ENCODE data around the gene AP3B1.

Gene AP3B1

DNA sequence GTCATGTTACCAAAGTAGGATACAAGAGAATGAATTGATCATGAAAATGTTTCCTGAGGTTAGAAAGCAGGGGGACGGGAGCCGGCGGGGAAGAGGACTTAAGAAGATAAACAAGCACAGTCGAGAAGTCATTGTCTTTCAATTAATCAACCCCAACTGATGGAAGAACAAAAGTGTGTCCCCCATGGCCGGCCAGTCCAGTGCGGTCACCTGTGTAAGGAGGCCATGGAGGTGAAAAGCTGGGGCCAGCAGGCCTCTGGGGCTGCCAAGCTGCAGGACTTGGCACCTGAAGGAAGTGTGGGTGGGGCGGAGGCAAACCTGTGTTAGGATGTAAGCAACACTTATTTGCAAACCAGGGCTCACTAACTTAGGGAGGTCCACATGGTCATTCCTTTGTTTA, 295.1 kb downstream of the AP3B1 start:
- no peak for DNase-seq

DNA sequence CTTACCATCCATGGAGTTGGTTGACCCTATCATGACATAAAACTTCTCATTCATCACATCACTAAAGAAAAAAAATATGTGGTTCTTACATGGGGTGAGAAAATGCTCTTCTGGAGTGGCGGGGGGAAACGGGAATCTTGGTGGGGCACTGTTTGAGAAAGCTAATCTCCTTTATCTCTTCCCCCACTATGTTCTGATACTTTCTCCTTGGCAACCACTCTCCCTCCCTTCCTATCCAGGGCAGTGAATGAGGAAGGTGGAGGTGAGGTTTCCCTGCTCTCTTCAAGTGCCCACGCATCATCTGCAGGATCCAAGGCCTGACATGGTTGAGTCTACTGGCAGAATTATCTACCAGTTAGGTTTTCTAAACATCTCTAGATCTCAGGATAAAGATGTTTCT, 297.6 kb downstream of the AP3B1 start:
- DNase-seq = no peak

DNA sequence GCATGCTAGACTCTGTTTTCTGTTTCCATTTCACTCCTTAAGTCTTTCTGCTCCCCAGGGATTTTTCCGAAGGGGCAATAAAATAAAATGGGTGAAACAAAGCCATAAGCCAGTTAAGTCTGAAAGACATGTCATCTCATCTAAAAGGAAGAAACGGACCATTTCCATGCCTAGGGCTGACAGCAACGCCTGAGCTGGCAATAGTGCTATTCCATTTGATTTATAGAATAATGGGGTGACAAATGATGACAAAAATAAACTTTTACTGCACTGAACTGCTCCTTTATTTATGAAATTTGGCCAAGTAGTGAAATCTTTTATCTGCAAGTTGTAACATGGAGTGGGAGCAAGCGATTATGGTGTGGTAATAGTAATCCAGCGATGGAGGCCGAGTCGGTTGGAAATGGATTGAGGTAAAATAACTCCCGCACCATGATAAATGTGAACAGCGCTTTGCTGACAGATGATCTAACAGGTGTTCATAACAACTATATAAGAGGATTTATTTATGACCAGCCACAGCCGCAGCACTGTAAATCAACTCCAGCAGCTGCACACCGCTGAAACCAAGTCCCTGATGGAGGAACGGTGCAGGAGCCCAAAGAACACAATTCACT, 298.6 kb downstream of the AP3B1 start:
- DNase-seq = no peak

DNA sequence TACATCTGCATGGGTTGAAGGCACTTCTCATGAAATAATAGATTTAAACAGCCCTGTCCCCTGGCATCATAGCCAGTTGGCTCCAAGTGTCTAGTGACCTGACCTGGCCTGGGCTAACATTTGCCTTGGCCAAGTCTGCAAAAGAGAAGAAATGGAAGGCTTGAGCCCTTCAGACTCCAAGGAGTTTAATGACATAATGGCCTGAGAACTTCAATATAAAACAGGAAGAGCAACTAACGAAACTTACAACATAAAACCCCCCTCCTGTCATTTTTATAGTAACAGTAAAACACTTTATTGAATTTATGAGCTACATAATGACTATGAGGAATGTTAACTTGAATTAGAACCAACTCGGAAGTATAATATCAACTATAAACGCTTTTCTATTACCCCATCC, 299.6 kb downstream of the AP3B1 start:
- DNase-seq = no peak

DNA sequence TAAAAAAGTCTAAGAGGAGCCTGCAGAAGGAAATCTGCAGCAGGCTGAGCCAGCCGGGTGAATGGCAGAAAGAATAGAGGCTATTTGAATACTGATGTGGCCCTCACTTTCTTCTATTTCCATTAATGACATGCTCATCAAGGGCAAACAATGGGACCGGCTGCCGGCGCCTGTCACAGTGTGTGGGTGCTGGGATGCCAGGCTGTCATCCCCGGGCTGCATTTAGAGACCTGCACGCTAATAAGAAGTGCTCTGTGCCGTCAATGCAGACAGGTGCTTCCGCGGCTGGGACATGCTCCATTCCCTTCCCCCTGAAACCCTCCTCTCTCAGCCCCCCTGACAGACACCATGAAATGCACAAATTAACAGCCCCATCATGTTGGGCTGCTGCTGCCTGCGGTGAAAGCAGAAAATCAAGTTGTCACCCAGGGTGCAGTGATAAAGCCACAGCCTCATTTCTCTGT, 300.6 kb downstream of the AP3B1 start:
- DNase-seq = no peak

DNA sequence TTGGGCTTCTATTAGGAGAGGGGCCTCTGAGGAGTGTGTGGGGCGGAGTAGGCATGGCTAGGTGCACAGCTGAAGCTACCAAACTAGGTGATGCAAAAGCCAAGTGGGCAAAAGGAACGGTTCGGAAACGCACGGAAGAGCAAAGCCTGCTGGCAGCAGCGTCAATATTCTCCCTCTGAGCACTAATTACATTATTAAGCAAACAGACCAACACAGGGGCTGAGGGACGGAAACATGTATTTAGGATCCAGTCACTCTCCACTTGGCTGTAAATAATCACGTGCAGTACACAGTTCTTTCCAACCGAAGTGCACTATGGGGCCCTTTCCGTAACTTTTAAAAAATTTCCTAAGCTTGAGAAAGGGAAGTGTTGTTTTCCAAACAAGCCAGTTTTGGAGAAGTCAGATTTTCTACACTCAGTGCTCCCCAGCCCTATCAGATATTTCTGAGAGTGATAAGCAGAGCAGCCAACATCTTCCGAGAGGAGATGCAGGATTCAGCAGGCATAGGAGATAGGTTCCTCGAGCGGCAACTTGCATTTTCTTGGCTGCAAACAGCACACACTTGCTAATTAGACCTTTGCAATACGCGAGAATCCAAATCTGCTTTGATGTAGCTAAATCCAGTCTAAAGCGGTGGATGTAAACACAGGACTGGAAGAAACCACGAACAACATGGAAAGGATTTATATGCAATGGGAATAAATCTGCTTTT, 301.2 kb downstream of the AP3B1 start:
- DNase-seq = no peak

DNA sequence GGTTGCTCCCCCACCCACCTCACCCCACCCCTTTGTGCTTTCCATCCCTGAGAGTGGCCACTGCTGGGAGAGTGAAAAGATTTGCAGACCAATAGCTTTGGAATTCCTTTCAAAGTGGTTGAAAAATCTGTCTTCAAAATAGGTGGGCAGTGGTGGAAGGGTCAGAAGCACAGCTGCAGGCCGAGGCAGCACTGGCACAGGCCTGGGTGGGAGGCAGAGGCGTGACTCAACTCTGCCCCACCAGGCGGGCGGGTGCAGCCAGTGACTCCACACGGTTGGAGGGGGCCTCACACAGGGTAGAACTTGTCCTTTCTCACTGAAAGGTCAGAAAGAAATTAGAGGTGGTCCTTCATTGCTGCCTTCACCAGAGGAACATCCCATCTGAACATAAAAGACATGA, 303.4 kb downstream of the AP3B1 start:
- DNase-seq = no peak

DNA sequence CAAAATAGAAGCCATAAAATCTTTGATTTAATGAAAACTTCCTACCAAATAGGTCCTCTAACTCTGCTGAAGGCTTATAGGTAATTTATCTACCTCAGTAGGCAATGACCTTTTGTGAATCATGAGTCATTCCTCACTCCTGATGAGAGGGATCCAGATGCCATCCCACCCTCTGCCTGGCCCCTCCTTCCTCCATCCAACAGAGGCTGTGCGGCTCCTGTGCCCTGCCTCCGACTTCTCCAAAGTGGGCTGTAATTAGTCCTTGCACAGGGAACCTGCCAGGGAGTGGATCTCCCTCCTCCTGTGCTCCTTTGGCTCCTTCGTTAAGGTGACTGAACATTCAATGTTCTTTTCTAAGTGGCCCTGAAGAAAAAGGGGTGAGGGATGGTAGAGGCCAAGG, 304.5 kb downstream of the AP3B1 start:
- no peak for DNase-seq

DNA sequence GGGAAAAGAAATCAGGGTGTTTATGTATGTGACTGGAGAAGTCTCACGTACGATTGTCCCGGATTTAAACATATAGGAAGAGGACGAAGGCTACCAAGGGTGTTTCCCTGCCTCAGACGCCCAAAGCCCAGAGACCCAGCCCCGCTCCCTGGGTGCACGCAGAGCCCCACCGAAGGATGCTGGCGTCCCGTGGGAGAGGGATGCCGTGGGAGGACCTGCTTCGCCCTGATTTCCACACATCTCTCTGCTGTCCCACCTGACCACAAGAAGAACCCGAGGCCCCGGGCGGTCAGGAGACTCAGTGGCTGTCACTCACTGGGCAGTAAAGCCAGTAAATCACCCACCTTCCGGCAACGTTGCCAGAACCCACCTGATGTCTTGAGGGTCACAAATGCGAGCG, 306.5 kb downstream of the AP3B1 start:
- no peak for DNase-seq

DNA sequence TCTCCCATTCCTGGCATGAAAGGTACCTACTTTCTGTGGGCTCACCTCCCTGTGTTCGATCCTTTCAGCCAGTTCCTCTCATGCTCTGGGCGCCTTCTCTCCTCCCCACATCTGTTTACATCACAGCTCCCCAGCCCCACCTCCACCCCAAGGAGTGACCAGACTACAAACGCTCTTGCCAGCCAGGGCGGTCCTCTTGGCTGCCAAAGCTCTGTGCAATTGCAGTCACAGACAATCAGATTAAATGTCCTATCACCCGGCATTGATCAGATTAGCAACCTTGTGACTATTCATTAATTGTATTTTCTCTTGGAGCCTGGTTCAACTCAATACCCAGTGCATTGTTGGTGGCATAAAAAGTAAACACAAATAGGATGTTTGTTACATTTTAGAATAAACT, 307.2 kb downstream of the AP3B1 start:
- no peak for DNase-seq

DNA sequence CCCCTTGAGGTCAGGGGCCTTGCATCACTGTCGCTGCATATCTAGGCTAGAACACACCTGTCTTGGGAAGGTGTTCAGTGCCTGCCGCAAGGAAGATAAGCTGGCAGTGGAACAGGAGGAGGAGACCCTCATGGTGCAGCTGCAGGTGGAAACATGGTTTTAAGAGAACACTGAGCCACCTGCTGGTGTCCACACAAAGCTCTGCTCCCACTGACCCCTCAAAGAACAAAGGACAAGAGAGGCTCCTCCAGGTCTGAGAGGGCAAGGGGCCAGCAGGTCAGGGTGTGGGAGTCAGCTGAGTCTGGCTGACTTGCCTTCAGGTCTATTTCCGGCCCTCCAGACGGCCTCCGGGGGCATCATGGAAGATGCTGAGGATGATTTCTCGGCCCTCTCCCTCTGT, 308.2 kb downstream of the AP3B1 start:
- DNase-seq = no peak

DNA sequence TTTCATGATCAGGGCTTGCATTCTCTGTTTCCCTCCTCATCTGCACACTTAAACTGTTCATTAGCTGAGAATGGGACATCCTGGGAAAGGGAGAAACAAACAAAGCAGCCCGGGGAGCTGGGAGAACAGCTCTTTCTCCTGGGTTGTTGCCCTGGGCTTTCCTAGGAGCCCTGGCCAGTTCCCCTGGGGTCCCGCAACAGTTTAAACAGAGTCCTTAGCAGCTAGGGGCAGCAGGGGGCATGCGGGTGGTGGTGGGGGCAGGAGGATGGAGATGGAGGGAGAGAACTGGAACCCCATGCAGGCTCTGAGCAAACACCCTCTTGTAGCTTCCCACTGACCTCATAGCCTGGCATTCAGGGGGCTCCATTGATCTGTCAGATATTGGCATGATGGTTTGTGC, 309.3 kb downstream of the AP3B1 start:
- no peak for DNase-seq

DNA sequence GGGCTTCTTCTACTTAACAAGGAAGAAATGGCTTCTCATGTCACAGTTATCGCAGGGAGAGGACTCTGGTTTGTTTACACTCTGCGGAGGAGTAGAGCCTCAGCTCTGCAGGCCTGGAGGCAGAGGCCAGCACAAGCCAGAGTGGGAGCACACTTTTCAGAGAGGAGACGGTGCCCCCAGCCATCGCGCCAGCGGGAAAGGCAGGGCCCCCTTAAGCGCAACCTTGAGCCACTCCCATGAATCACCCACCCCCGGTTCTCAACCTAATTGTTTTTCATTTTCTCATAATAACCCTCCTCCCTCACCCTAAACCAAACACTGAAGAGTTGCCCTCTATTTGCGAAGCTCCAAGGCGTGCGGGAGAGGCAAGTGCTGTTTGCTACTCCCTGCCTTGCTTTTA, 309.9 kb downstream of the AP3B1 start:
- DNase-seq = no peak

DNA sequence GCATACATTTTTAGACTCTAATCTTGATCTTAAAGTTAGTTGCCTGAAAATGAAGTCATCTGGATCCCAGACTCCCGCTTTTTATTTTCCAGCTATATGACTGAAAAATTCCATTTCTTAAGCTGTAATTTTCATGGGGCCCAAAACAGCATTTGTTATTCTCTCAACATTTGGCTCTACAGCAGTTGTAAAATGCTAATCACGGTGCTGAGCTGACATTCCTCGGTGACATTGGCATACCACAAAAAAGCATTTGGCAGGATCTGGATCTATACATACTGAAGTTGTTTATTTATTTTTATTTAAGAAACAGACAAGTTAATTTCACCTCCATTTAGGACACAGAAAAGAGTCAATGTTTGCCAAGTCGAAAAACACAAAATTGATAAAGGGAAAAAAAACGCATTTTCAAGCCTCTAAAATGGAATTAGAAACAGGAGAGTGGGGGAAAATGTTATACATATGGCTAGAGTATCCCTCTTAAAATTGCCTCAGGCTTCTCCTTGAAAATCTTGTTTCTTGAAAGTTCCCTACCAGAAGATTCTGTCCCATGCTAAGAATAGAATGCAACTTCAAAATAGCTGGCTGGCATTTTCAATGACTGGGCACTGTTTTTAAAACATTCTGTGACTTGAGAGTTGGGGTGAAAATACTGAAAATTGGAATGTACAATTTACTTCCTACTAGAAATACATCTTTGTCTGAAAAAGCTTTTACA, 310.9 kb downstream of the AP3B1 start:
- DNase-seq = no peak

DNA sequence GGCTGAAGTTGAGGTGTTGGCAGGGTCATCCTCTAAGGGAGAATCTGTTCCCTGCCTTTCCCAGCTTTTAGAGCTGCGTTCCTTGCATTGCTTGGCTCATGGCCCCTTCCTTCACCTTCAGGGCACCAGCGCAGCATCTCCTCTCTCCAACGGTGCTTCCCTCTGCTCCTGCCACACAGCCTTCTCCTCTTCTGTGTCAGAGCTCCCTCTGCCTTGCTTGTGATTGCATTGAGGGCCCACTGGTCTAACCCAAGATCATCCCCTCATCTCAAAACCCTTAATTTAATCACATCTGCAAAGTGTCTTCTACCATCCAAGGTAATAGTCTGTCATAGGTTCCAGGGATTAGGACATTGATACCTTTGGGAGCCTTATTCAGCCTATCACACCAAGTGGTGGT, 312.7 kb downstream of the AP3B1 start:
- no peak for DNase-seq

DNA sequence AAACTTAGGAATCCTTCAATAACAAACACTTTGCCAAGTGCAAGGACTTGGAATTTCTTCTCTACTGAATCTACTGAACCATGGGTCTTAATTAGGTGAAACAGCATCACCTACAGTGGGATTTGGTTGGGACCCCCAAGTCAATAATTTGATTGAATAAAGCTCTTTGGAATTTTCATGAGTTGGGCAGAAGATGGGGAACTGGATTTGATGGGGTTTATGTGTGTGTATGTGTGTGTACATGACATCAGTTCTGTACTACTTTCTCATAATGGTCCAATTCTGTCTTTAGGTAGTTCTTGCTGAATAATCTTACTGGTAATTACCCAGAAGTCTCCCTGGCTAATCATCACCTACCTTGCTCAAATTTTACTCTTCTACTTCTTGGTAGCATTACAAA, 319.9 kb downstream of the AP3B1 start:
- no peak for DNase-seq

DNA sequence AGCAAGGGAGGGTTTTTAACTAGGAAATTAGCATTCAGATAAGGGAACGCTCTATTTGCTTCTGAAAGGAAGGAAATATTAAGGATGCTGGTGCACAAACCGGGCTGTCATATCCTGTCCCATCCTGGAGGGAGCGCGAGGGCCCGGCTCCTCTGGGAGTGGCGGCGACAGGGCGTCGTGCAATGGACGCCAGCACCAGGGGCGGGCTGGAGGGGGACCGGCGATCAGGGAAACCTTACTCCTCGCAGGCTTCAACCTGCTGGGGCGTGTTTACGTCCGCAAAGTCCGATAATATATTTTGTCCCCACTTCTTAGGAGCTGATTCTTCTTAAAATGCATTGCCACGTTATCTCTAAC, 321.3 kb downstream of the AP3B1 start:
- no peak for DNase-seq

DNA sequence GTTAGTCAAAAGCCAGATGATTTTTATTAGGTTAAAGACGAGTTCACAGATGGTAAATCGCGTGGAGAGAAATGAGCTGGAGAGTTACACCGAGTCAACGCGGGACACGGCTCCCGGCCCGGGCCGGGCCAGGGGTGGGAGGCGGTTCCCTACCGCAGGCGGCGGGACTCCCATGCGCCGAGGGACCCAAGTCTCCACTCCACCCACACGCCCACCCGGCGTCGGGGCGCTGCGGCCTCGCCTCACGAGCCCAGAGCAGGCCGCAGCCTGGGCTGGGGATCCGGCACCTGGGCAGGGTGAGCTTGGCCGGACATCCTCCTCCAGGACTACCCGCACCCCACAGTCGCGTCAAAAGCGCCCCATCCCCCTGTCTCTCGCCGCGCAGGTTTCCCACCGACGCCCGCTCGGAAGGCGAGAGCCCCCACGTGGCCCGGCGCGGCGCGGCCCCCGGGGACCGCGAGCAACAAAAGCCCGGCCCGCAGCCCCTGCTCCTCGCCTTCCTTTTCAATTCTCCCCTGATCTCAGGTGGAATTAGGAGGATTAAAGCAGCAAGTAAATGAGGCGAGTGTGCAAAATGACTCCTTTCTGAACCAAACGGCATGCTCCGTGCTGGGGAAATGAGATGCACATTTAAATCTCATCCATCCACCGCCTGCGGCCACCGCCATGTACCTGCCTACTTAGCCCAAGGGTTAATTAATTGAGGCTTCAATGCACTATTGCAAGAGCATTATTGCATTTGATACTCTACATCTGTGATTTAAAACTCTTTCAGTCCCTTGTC, 321.8 kb downstream of the AP3B1 start:
- DNase-seq = no peak

DNA sequence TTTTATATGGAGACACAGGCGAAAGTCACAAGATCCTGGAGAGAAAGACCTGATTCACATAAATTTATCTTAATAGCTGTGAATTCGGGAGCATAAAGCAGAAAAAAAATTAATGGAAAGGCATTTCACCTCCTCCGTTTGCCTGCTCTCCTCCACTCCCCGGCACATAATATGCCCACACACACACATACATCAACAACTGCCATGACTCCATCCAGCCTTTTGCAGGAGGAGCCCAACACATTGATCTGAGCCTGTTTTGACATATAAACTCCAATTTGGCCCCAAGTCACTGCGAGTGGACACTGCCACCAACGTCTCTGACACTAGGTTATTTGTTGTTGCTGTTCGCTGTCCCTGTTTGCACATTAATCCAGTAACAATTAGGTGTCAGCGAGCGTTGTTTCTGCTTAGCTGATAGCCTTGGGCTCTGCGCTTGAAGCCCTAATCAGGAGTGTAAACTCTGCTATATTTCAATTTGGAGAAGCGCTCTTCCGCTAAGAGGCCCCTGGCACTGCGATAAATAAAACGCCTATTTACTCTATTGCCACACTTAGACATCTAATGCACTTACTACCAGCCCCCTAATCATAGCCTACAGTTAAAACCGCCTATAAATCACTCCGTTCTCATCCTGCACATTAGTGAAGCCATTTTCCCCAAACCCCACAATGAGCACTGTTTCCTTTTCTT, 322.6 kb downstream of the AP3B1 start:
- DNase-seq = no peak

DNA sequence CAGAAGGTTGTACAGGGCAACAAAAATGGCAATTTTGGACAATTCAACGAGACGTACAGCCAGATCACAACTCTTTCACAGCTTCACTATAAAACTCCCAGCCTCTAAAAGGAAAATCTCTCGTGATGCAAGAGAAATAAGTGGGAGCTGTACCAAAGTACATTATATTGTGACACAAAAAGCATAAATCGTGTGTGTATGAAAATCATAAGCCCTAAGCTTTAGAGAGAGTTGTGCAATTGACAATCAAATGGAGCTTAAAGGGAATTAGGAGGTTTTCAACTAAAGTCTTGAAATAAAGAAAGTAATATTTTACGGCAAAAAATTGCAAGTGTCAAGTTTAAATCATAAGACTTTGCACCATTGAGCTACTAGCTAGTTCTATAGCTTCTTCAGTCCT, 323.6 kb downstream of the AP3B1 start:
- no peak for DNase-seq

DNA sequence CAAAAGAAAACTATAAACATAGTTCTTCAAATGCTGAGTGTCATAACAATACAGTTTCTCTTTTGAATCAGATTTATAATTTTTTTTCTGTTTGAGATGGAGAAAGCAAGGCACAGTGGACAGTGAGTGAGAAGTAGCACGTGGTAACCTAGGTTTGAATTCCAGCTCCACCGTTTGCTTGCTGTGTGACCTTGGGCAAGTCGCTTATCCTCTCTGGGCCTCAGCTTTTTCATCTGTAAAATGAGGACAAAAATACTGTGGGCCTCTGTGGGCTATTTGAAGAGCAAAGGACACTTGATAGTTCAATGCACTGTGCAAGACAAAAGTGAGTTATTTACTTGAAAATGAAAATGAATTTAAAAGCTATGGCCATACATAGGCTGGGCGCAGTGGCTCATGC, 330.7 kb downstream of the AP3B1 start:
- no peak for DNase-seq

DNA sequence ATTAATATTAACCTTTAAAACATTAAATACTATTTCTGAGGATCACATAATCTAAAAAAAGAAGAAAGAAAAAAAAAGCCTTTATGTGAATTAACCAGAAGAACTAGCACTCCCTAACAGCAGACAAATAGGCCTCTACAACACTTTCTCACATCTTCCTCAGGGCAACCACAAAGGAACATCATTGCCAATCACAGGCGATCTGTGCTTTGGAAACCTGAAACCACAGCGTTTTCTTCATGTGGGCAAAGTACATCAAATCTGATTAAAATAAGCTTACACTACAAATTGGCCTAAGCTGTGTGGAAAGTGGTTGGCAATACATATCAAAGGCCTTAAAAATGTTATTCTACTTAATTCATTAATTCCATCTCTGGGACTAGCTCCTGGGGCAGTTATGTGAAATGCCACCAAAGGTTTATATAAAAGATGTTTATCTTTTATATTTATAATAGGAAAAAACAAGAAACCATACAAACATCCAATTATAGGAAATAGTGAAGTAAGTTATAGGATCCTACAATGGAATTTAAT, 333.6 kb downstream of the AP3B1 start:
- no peak for DNase-seq

DNA sequence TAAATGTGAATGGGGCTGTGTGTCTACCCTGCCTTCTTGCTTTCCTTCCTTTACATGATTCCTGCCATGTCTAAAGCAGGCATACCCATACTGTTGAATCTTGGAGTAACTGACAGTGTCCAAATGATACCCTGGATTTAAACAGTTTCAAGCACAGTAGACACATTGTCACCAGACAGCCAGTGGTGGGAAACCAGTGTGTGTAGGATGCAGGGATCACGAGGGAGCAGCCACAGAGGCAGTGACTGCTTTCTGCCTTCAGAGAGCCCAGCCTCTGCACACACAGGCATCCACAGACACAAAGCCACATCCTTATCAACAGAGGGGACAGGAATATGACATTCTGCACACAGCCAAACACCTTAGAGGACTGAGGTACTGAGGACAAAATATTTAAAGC, 334.2 kb downstream of the AP3B1 start:
- DNase-seq = no peak

Data from NCI-H1694 (cell line).